GM12872 (cell line): ENCODE results near the gene CDON.

Experiments used
- TF ChIP-seq, protein P1 (sequence below): IDR thresholded peaks from 3 replicates; pipeline ENCODE4 v1.5.1; 2011; ENCODE audit warnings: low read depth, mild to moderate bottlenecking, low read length, moderate library complexity; ENCODE audit not compliant: insufficient read depth

CDON gene

DNA sequence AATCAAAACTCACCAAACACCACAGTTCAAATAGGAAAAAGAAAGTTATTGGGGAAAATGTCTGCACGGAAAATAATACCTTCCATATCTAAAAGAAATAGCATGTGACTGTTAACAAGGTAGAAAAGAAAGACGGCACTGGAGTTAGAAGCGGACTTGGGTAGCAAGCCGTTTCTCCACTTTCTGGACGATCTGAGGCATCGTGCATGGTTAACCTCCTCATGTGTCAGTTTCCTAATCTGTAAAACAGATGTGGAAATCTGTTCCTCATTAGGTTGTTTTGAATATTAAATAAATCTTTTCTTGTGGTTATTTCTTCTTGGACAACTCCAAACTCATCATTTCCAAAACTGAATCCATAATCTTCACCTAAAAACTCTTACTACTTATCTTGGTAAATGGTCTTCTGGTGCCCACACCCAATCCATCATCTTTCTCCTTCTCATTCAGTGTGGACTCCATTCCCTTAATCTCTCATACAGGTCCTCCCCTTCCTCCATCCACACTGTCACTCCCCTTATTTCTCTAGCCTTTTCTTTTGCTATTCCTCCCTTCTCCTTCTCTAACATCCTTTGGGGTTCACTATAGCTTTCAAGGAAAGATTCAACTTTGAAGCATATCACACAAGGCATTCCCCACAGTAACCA lies 63.3 kb downstream of the CDON start:
- TF ChIP-seq, protein P1, sequence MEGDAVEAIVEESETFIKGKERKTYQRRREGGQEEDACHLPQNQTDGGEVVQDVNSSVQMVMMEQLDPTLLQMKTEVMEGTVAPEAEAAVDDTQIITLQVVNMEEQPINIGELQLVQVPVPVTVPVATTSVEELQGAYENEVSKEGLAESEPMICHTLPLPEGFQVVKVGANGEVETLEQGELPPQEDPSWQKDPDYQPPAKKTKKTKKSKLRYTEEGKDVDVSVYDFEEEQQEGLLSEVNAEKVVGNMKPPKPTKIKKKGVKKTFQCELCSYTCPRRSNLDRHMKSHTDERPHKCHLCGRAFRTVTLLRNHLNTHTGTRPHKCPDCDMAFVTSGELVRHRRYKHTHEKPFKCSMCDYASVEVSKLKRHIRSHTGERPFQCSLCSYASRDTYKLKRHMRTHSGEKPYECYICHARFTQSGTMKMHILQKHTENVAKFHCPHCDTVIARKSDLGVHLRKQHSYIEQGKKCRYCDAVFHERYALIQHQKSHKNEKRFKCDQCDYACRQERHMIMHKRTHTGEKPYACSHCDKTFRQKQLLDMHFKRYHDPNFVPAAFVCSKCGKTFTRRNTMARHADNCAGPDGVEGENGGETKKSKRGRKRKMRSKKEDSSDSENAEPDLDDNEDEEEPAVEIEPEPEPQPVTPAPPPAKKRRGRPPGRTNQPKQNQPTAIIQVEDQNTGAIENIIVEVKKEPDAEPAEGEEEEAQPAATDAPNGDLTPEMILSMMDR, result no peak

DNA sequence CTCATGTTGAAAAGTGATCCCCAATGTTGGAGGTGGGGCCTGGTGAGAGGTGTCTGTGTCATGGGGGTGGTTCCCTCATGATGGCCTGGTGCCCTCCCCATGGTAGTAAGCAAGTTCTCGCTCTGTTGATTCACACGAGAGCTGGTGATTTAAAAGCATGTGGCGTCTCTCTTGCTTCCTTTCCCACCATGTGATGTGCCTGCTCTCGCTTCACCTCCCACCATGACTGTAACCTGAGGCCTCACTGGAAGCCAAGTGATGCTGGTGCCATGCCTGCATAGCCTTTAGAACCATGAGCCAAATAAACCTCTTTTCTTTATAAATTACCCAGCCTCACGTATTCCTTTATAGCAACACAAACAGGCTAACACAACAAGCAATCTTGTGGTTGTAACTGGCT lies 64.4 kb downstream of the CDON start:
- TF ChIP-seq, protein P1, result no peak

- TF ChIP-seq, protein P1, result no peak
Measured at GRCh38 chr11:125995313-125995712, 67.4 kb downstream of the CDON start.

GRCh38 chr11:125994509-125994908 lies 68.2 kb downstream of the CDON start:
- TF ChIP-seq, protein P1, result no peak

GRCh38 chr11:125992893-125993292 lies 69.8 kb downstream of the CDON start:
- TF ChIP-seq, protein P1, result no peak

DNA sequence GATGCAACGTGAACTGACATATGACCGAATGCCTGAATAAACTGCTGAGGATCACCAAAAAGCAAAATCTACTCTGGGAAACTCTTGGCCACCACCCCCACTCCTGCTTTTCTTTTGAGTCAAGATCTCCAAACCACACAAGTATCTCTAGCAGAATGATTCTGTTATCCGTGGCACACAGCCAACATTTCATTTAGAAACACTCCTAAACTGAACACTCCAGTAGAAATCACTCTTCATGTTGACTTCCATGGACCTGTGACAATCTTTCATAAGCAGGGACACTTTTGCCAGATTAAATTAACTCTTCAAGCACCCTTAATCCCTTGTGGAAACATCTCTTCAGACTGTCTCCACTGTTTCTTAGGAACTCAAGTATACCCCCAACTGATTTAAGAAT lies 72.4 kb downstream of the CDON start:
- TF ChIP-seq, protein P1, result no peak

- TF ChIP-seq, protein P1, result no peak
Measured at GRCh38 chr11:125987066-125987641, 75.5 kb downstream of the CDON start.
